DMS153 (cell line): ENCODE measurements around the gene SRRM2.
A peak's percentile ranks its signal among the peaks of the same experiment; 100 is the strongest.

Source experiments
- DNase-seq: peaks from one replicate; lab custom pipeline; 2025; lab: John Stamatoyannopoulos, UW

The SRRM2 gene

GRCh38 chr16:2752035-2752849 is at the start of gene SRRM2:
Gene SRRM2 (plus strand): TSS chr16:2752638. CDS start chr16:2756365, 3,727 bp downstream.
- DNase-seq = peak; percentile 87

GRCh38 chr16:2702871-2703745 is 49.3 kb upstream of the SRRM2 start:
- no peak for DNase-seq

GRCh38 chr16:2704166-2704982 is 48.1 kb upstream of the SRRM2 start:
- no peak for DNase-seq

GRCh38 chr16:2704983-2705275 is 47.5 kb upstream of the SRRM2 start:
- no peak for DNase-seq

GRCh38 chr16:2705351-2705750 is 47.1 kb upstream of the SRRM2 start:
- DNase-seq = no peak

GRCh38 chr16:2706085-2706484 is 46.4 kb upstream of the SRRM2 start:
- DNase-seq = no peak

- DNase-seq = no peak
These were observed 45.7 kb upstream of the SRRM2 start for GRCh38 chr16:2706611-2707311.

GRCh38 chr16:2707368-2708289 is 44.8 kb upstream of the SRRM2 start:
- DNase-seq = no peak

- no peak for DNase-seq
These were observed 44.2 kb upstream of the SRRM2 start for GRCh38 chr16:2708290-2708639.

- DNase-seq = no peak
These were observed 43.4 kb upstream of the SRRM2 start for GRCh38 chr16:2708955-2709587.

GRCh38 chr16:2709588-2709984 is 42.9 kb upstream of the SRRM2 start:
- no peak for DNase-seq

- DNase-seq = no peak
These were observed 42.3 kb upstream of the SRRM2 start for GRCh38 chr16:2710021-2710710.

GRCh38 chr16:2710711-2711231 is 41.7 kb upstream of the SRRM2 start:
- no peak for DNase-seq

- DNase-seq = no peak
These were observed 40.9 kb upstream of the SRRM2 start for GRCh38 chr16:2711370-2712062.

GRCh38 chr16:2712063-2712441 is 40.4 kb upstream of the SRRM2 start:
- no peak for DNase-seq

GRCh38 chr16:2712546-2712945 is 39.9 kb upstream of the SRRM2 start:
- no peak for DNase-seq

- no peak for DNase-seq
These were observed 38.9 kb upstream of the SRRM2 start for GRCh38 chr16:2713523-2713922.

GRCh38 chr16:2713985-2714774 is 38.3 kb upstream of the SRRM2 start:
- peak; percentile 18 for DNase-seq
